Lung microvascular endothelial cell (primary cell): ENCODE measurements around the gene EFNA3. TPM values are rescaled to one million over a fixed set of nuclear protein-coding genes. Genes with fewer than 3 reads are reported as not detected.

Experiments
- DNase-seq, 2 donors: peaks; one replicate each; pipeline versions ENCODE4 v3.0.0 to v3.0.0-alpha.2; 2010; ENCODE audit warnings: low read depth in 2 of 2
- total RNA-seq: library from RNA; depleted of rRNA; stranded (reverse); fragments of >200 nt; gene quantifications from 2 replicates; pipeline ENCODE4 v1.2.1, GENCODE V29; 2014

EFNA3 gene
- total RNA-seq, 1 donor from 2014 or later, result 0.79 TPM

DNA sequence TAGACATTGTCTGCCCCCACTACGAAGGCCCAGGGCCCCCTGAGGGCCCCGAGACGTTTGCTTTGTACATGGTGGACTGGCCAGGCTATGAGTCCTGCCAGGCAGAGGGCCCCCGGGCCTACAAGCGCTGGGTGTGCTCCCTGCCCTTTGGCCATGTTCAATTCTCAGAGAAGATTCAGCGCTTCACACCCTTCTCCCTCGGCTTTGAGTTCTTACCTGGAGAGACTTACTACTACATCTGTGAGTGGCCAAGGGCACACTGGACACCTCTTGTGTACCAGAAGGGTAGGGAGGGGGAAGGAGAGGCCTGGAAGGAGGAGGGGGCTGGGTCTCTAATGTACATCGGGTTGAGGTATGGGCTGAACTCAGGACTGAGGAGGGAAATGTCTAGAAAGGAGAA, 11.9 kb upstream of the EFNA3 start:
- DNase-seq, result no peak

GRCh38 chr1:155068599-155068998, 10.0 kb upstream of the EFNA3 start:
- DNase-seq, result no peak

DNA sequence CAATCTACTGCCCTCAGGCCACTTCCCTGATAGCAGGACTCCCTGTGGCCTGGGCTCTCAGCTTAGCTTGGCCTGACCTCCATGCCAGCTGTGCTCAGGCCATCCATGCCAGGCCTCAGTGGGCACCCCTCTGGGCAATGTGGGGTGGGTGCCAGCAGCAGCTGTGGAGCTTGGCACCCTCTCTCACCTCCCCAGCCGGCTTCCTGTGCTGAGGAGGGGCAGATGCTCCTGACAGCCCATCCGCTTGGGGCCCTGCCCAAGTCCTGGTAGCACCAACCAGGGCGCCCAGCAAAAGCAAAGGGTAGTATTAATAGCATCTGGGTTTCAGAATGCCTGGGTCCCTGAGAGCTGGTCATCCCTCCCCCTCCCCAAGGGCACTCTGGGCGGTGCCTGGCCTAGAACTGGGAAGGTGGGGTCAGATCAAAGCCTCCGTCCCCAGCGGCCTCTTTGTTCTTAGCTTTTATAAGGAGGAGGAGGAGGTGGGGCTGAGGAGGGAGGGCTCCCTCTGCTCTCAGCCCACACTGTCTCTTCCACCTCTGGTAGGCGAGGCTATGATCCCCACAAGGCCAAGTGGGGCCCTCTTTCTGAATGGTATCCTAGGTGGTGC, 9.0 kb upstream of the EFNA3 start:
- no peak for DNase-seq

- DNase-seq, result no peak
These were observed 8.4 kb upstream of the EFNA3 start for GRCh38 chr1:155070158-155070621.

- DNase-seq, result peak; percentile 76 to 80
These were observed 7.7 kb upstream of the EFNA3 start for GRCh38 chr1:155070721-155071569.

DNA sequence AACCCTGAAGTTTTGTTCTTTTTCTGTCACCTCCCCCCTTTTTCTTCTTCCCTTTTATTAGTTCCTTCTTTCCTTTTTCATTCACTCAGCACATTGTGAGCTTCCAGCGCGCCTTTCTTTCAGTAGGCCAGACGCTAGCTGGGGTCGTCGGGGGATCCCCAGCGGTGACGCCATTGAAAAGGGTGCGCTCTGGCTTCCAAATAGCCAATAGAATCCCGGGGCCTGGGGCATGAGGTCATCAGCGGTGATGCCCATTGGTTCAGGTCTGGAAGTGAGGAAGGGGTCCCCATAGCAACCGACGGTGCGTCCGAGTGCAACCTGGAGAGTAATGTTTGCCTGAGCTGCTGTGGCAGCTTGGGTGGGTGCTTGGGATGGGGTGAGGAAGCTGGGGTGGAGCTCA, 6.9 kb upstream of the EFNA3 start:
- DNase-seq, result no peak

- DNase-seq, result no peak
These were observed 5.9 kb upstream of the EFNA3 start for GRCh38 chr1:155072531-155073289.

GRCh38 chr1:155073377-155074242, 5.0 kb upstream of the EFNA3 start:
- DNase-seq, result no peak

DNA sequence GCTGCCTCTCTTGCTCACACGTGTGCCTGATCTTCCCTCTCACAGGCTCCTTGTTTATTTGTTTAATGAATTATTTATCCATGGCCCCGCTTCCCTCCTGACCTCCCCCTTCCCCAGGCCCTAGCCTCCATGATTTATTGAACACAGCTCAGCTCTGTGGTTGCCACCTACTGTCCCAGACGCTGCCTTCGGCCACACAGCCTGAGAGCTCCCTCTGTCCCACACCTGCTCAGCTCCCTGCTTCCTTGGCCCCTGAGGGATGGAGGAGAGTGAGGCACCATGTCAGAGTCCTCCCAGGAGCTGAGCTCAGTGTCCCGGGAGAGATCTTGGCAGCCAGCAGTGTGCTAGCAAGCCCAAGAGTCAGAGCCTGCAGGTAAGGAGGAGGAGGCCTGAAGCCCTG, 3.1 kb upstream of the EFNA3 start:
- DNase-seq, result no peak

GRCh38 chr1:155076371-155076770, 2.3 kb upstream of the EFNA3 start:
- no peak for DNase-seq

DNA sequence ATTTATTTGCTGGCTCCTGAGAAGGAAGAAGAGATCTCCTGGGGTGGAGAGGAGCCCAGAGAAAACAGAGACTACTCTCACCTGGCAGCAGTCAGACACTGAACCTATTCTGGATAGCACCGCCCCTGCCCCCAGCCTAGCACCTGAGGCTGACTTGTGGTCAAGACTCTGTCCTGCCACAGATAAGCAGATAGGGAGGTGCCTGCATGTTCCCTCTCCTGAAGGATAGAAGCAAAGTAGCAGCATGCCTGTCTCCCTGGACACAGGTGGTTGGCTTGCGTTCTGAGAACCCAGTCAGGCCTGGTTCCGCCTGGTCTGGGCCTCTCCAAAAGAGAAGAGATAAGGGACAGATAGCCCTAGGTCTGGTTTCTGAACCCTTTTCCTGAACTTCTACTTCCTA, 1.3 kb upstream of the EFNA3 start:
- no peak for DNase-seq

DNA sequence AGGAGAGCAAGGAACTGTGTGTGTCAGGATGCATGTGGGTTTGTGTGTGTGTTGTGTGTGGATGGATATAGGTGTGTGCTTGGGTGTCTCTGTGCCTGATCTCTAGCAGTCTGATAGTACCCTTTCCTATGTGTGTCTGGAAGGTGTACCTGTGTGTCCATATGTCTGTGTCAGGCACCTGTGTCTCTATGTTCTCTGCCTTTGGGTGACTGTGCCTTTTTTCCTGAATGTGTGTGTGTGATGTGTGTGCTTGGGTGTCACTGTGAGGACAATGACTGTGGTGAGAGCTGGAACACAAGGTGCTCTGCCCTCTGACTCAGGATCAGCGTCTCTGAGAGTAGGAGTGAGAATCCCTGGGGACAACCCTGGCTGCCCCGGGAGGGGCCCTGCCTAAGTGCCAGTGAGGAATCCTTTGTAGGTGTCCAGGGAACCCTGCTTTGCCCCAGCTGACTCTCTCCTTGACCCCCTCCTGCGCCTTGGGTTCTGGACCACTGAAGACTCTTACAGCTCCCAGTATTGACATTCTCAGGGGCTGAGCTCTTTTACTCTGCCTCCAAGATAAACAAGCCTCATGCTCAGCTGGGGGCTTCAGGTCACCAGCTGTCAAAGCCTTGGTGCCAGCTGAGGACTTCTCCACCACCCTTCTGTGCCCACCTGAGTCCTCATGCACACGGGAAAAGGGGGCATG, 735 bp upstream of the EFNA3 start:
- DNase-seq, result no peak

DNA sequence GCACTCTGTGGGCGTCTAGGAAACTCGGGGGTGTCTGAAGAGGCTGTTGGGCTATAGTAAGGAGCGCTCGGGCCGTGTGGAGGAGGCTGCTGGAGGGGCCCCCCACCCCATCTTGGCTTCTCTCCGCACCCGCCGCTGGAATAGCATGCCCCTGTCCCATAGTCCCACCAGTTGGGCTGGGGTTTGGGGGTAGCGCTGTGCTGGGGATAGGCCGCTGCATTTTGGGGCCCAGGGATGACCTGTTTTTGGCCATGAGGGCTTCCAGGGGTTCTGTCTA, 511 bp downstream of the EFNA3 start:
- DNase-seq, result no peak

DNA sequence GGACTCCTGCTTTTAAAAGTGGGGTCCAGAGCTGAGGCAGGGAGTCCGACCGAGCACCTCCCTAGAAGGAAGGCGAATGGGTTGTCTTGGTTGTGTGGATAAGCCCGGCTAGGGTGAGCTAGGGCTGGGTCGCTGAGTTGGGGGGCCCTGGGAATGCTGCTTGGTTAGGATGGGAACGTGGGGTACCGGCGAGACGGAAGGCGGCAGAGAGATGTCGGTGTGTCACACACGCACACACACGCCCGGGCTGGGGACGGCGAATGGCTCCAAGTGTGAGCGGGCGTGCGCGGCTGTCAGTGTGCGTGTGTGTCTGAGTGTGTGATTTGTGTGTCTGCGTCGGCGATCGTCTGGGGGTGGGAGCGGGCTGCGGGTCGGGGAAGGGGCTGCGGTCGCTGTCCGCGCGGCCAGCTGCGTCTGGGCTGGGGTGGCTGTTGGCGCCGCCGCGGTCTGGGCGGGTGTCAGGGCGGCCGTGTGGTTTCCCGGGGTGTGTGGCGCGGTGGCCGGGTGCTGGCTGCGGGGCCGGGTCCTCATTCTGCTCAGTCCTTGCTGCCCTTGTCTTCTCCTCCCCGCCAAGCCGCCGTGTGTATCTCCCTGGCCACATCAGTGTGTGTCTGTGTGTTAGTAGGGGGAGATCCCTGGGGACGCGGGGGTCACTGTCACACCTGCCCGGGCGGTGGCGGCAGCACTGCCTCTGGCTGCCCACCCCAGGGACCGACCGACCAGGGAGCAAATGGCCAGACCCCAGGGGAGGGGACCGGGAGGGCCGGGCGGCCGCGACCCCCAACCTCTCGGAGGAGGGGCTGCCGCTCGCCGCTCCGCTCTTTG, 1.1 kb downstream of the EFNA3 start:
- DNase-seq, result peak in 1 of 2 donors; percentile 20

DNA sequence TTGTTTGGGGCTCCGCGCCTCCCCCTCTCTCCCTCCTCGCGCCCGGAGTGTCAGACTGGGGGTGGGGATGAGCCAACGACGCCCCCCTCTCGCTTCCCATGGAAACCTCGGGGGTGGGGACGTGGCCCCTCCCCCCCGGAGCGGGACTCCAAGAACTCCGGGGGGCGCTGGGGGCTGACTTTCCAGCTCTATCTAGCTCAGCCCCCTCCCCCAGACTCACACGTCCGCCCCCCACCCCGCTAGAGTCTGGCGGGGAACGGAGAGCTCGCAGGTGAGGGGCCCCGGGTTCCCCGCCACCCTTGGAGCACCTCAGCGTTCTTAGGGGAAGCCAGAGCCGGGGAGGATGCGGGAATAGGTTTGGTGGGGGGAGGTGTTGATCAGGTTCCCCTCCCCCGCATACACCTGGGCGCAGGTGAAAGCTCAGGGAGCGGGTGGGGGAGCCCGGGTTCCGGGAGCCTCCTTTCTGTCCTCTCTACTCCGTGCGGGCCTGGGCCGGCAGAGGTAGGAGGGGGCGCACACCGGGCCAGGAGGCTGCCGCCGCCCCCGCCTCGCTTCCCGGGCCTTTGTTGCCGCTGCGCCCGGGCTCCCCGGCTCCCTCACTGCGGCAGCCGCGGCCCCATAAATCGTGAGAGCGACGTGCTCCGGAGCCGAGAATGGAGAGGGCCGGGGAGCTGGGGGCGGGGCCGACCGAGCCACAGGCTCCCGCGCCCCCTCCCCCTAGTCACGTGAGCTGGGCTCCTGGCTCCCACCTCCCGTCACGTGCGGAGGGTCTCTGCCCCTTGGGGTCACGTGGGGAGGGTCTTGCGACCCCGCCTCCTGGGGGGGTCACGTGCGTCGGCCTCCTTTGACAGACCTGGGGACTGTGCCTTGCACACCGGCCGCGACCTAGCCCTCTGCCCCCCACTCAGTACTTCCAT, 1.9 kb downstream of the EFNA3 start:
- peak in 1 of 2 donors; percentile 26 for DNase-seq

DNA sequence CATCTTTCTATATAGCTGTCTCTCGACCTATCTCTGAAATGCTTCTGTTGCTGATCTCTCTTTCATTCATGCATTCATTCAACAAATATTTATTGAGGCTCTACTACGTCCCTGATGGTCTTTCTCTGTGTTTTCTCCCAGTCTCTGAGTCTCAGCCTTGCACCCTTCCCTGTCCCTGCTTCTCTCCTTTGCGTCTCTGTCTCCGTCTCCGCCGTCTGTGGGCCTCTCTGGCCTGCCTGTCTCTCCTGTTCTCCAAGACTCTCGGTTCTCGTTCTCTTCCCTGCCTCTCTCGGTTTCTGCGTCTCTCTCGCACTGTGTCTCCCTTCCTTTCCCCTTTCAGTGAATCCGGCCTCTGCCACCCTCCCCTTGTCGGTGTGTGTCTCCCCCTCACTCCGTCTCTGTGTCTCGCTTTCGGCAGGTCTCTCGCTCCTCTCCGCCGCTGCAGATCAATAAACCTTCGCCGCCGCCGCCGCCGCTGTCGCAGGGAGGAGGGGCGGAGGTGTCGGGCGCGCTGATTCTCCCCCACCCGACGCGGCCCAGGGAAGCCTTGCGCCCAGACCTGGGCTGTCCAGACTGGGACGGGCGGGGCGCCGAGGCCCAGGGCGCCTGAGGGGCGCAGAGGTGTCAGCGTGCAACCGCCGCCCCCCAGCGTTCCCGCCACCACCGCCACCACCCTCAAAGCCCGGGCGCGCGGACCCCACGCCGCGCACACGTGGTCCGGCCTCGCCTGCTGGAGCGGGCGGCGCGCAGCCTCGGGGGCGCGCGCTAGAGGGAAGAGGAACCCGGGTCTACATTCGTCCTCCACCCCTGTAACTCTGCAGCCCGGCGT, 3.0 kb downstream of the EFNA3 start:
- DNase-seq, result no peak

GRCh38 chr1:155082301-155083051, 3.8 kb downstream of the EFNA3 start:
- no peak for DNase-seq
